Left forelimb (tissue), 1 donor: Measurements from ENCODE around the gene PDZRN4.
"Not testable (repeated sequence)": the region's sequence is repeated elsewhere in the genome, so short reads cannot be mapped to it uniquely, and the experiment has no call there.

ENCODE experiments used
- DNase-seq: peaks from one replicate; pipeline ENCODE4 v3.0.0-alpha.2; 2018; ENCODE audit warnings: low spot score

Gene PDZRN4

DNA sequence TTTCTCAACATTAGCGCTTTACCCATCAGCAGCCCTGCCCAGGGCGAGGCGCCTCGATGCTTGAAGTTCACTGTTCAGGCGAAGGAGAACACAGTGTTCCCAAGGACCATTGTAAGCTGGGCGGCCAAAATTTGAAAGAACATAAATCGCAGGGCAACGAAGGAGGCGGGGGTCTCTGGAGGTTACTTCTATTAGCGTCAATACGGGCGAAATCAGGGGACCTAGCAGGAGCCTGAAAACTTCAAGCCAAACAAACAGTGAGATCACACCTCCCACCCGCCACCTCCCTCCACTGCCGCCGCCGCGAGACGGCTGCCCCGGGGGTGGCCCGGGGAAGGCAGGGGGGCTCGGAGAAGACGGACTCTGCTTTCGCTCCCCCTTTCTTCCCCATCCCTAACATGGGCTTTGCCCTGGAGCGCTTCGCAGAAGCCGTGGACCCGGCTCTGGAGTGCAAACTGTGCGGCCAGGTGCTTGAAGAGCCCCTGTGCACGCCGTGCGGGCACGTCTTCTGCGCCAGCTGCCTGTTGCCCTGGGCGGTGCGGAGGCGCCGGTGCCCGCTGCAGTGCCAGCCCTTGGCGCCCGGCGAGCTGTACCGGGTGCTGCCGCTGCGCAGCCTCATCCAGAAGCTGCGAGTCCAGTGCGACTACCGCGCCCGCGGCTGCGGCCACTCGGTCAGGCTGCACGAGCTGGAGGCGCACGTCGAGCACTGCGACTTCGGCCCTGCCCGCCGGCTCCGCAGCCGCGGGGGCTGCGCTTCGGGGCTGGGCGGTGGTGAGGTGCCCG, at the start of gene PDZRN4:
Gene PDZRN4, plus strand, starts transcription at position 263 of the 783 bp plus-strand sequence.
- peak; percentile 68 for DNase-seq

DNA sequence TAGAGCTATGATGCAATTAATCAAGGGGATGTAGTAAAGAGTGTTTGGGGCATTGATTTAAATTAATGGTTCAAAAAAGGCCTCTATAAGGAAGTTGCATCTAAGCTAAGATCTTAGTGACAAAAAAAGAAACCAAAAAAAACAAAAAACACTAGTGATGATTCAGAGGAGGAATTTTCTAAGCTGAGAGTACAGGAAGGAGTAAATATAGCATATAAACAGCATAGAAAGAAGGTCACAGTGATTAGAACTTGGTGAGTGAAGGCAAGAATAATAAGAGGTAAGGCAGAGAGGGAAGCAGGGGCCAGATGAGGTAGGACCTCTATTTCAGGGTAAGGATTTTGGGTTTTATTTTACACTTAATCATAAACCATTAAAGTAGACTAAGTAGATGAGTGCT, 48.0 kb upstream of the PDZRN4 start:
- DNase-seq, result no peak

DNA sequence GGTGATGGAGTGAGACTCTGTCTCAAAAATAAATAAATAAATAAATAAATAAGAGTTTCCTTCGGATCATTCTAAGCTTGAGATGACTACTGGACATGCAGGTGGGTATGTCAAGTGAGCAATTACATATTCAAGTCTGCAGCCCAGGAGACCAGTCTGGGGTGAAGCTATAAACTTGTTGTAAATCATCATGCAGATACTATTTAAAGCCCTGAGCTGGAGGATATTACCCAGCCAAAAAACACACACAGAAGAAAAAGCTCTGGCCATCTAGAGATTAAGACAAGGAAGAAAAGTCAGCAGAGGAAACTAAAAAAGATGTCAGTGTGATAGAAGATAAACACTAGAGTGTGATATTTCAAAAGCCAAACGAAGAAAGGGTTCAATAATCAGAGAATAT, 47.0 kb upstream of the PDZRN4 start:
- DNase-seq, result no peak

GRCh38 chr12:41142376-41142775, 45.7 kb upstream of the PDZRN4 start:
- no peak for DNase-seq

- DNase-seq, result no peak
Measured at GRCh38 chr12:41151793-41152192, 36.3 kb upstream of the PDZRN4 start.

DNA sequence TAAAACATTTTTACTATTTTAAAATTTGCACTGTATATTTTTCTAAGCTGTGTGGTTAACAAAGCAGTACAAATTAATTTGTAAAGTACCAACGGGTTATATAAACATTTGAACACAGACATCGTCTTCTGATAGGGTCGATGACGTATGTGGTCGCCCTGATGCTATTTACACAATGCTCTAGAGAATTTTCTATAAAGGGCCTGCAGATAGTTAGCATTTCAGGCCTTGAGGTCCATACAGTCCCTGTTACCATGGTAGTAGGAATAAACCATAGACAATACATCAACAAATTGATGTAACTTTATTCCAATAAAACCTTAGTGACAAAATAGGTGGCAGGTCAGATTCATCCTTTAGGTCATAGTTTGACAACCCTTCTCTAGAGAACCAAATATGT, 25.7 kb upstream of the PDZRN4 start:
- no peak for DNase-seq

GRCh38 chr12:41167701-41168100, 20.4 kb upstream of the PDZRN4 start:
- no peak for DNase-seq

DNA sequence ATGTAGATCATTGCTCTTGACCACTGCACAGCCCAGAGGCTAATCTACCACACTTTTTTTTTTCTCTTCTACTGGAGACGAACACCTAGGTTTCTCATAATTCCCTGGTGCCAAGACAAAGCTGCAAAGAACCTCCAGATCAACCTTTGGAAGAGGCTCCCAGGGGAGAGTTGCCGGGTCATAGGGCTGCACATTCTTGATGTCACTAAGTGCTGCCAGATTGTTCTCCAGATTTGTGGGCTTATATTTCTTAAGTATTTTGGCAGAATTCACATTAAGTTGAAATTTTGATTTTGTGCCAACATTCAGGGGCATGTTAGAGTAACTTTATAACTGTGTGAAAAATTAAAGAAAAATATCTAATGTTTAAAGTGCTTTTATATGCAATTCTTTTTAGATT, 13.5 kb upstream of the PDZRN4 start:
- DNase-seq, result no peak

- DNase-seq, result not testable (repeated sequence)
Measured at GRCh38 chr12:41179507-41179906, 8.6 kb upstream of the PDZRN4 start.

DNA sequence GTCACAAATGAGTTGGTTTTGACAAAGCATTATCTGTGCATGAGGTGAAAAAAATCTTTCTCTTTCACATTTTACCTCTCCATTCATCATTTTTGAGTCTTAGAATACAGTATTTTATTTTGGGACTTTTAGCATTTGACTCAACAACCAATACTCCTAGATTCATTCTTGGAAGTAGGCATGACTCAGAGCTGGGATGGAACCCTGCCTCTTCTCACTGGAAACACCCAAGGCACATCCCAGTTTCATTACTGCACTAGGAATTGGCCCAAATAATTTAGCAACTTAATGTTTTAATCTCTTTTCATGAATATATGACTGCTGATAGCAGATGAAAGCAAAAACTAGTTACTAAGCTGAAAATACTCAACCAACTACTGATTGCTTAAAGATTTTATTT, 3.3 kb upstream of the PDZRN4 start:
- no peak for DNase-seq

GRCh38 chr12:41186026-41186425, 2.1 kb upstream of the PDZRN4 start:
- DNase-seq, result no peak

DNA sequence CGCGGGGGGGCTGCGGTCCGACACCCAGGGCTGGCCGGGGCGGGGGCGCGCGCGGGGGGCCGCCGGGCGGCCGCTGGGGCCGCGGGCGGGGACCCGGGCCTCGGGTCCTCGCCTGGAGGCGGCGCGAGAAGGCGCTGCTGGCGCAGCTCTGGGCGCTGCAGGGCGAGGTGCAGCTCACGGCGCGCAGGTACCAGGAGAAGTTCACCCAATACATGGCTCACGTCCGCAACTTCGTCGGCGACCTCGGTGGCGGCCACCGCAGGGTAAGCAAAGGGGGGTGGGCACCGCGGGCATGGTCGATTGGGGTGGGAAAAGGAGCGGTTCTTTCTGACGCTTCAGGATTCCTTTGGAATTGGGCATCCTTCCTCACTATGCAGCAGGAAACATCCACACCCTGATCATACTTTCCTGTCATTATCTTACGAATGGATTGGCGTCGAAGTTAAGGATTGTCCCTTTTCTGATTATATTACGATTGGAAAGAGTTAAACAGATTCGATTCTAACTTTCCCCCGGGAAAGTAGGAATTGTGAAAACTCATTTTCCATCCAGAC, 798 bp downstream of the PDZRN4 start:
- no peak for DNase-seq

GRCh38 chr12:41189395-41190251, 1.5 kb downstream of the PDZRN4 start:
- DNase-seq, result no peak

- no peak for DNase-seq
Measured at GRCh38 chr12:41190338-41190737, 2.2 kb downstream of the PDZRN4 start.

DNA sequence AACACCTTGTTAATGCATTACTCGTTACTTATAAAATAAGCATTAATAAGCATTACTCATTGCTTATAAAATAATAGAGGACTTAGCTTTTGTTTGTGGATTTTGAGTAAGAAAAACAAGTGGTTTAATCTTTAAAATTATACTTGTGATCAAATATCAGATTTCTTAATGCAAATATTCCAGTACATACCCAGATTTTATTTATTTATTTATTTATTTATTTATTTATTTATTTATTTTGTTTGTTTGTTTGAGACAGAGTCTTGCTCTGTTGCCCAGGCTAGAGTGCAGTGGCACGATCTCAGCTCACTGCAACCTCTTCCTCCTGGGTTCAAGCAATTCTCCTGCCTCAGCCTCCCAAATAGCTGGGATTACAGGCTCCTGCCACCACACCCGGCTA, 3.4 kb downstream of the PDZRN4 start:
- not testable (repeated sequence) for DNase-seq

DNA sequence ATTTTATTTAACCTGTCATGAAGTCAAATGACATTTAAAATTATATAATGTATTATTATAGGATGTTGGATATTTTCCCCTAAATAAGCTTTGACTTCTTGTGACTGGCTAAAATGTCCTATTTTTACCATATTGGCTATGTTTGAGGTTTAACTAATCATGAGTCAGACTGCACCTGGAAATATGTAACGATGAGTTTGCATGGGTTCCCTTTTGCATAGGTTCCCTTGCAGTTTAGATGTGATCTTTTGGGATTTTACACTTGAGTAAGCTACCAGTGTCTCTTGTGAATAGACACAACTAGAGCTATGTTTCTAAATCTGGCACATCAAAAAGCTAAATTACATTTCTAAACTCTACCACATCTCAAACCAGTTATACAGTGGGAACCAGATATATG, 5.2 kb downstream of the PDZRN4 start:
- DNase-seq, result no peak

DNA sequence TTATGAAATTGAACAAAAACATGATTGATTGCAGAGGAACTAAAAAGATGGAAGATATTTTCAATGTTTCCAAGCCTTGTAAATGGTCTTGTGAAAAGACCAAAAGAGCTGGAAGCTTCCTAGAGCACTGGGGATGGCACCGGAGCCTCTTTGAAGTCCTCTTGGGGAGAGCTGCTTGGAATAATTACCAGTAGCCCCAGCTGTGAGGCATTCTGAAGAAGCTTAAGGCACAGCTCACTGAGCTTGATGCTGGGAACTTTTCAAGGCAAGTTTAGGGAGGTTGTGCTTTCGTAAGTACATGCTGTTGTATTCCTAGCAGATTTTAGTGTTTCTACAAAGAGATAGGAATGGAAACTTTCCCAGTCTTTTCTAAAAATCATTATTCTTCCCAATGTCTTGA, 13.9 kb downstream of the PDZRN4 start:
- no peak for DNase-seq

- DNase-seq, result no peak
Measured at GRCh38 chr12:41205070-41205709, 17.1 kb downstream of the PDZRN4 start.

DNA sequence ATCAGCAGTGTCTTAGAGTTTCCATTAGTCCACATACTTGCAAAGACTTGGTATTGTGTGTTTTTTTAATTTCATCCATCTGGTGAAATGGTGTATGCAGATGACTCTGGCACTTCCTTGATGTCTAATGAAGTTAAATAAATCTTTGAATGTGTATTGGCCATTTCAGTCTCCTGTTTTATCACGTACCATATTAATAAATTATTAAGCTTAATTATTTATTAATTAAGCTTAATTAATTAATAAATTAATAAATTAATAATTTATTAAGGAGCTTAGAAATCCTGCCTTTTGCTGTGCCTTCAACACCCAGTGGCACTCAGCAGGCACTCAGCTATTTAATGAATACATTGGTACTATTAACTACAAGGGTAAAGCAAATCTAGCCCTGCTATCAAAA, 18.2 kb downstream of the PDZRN4 start:
- no peak for DNase-seq

DNA sequence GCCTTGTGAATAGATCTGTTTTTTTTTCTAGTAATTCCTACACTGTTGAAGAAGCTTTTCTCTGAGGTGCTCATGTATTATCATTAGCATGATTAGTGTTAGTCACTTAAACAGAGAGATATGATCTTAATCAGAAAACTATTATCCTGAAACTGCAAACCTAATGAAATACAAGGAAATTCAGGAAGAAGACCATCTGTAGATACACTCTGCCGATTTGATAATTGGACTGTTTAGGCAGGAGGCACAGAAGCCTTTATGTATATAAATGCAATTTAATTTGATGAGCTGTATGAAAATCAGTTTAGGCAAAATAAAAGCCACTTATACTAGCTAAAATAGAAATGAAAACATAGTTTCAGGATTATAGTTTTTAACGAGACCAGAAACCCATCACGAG, 23.3 kb downstream of the PDZRN4 start:
- no peak for DNase-seq

GRCh38 chr12:41212625-41213024, 24.5 kb downstream of the PDZRN4 start:
- DNase-seq, result no peak

DNA sequence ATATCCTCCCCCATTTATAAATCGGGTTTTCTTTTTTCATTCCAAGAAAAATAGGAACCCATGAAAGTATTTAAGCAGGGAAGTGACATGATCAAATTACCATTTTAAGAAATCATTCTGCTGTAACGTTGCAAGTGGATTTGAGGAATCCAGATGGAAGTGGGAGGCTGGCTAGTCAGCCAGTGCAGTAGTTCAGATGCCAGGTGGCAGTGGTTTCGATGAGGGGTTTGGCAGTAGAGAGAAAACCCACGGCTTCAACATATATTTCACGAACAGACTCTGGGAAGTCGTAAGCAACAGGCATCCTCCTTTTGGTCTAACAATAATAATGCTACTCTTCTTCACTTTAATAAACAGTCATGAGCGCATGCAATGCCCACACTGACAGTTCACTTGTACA, 25.0 kb downstream of the PDZRN4 start:
- no peak for DNase-seq

- no peak for DNase-seq
Measured at GRCh38 chr12:41213648-41214047, 25.5 kb downstream of the PDZRN4 start.
